Neural cell (in vitro differentiated cells): ENCODE data around the gene NOL4L.

Source experiments
- EP300 ChIP-seq: fragments of 450-650 bp; conservative IDR thresholded peaks from 2 replicates; pipeline ENCODE4 v1.6.1; 2014; ENCODE audit warnings: antibody characterized with exemption, mild to moderate bottlenecking, moderate library complexity; ENCODE audit not compliant: poor library complexity, severe bottlenecking
- EZH2 ChIP-seq: fragments of 200-600, 300-800 bp; shearing (Covaris generic), sonication (generic); IDR thresholded peaks from 2 replicates; pipeline ENCODE4 v1.6.1; 2014; ENCODE audit warnings: antibody characterized with exemption, low read length, borderline replicate concordance, mild to moderate bottlenecking; ENCODE audit not compliant: insufficient read depth, poor library complexity, severe bottlenecking
- MXI1 ChIP-seq: fragments of 450-650 bp; conservative IDR thresholded peaks from 2 replicates; pipeline ENCODE4 v1.6.1; 2014; ENCODE audit warnings: antibody characterized with exemption, mild to moderate bottlenecking; ENCODE audit not compliant: poor library complexity, severe bottlenecking
- POLR2AphosphoS5 ChIP-seq: IDR thresholded peaks from 2 replicates; pipeline ENCODE4 v1.6.1; 2012
- RAD21 ChIP-seq: fragments of 450-650 bp; conservative IDR thresholded peaks from 2 replicates; pipeline ENCODE4 v1.6.1; 2014; ENCODE audit warnings: antibody characterized with exemption, mild to moderate bottlenecking, moderate library complexity
- SMC3 ChIP-seq: fragments of 450-650 bp; conservative IDR thresholded peaks from 2 replicates; pipeline ENCODE4 v1.6.1; 2014; ENCODE audit warnings: antibody characterized with exemption, mild to moderate bottlenecking, moderate library complexity; ENCODE audit not compliant: poor library complexity
- TAF1 ChIP-seq: IDR thresholded peaks from 2 replicates; pipeline ENCODE4 v1.6.1; 2012; ENCODE audit warnings: low read depth
- TF ChIP-seq, protein P1 (sequence below): fragments of 450-650 bp; IDR thresholded peaks from 2 replicates; pipeline ENCODE4 v1.5.1; 2014; ENCODE audit warnings: antibody characterized with exemption, mild to moderate bottlenecking, moderate library complexity; ENCODE audit not compliant: poor library complexity, severe bottlenecking
- TF ChIP-seq, protein P2 (sequence below): IDR thresholded peaks from 2 replicates; pipeline ENCODE4 v1.6.1; 2012; ENCODE audit warnings: borderline replicate concordance

DNA sequence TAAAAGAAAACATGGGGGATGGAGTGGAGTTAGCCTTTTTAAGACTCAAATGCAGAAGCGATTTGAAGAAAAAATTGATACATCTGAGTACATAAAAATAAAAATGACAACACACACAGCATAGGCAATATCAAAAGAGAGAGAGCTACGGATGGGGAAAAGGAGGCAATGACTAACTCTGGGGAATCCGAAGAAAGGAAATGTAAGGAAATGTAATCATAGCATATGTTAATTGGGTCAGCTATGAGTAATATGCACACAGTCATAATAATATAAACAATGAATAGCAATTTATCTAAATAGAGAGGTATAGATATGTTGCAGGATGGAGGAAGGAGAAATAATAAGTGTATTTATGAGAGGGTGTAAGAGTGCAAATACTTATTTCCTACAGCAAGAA lies 83.4 kb downstream of the NOL4L start:
- TF ChIP-seq, protein P1, sequence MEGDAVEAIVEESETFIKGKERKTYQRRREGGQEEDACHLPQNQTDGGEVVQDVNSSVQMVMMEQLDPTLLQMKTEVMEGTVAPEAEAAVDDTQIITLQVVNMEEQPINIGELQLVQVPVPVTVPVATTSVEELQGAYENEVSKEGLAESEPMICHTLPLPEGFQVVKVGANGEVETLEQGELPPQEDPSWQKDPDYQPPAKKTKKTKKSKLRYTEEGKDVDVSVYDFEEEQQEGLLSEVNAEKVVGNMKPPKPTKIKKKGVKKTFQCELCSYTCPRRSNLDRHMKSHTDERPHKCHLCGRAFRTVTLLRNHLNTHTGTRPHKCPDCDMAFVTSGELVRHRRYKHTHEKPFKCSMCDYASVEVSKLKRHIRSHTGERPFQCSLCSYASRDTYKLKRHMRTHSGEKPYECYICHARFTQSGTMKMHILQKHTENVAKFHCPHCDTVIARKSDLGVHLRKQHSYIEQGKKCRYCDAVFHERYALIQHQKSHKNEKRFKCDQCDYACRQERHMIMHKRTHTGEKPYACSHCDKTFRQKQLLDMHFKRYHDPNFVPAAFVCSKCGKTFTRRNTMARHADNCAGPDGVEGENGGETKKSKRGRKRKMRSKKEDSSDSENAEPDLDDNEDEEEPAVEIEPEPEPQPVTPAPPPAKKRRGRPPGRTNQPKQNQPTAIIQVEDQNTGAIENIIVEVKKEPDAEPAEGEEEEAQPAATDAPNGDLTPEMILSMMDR, result no peak
- TF ChIP-seq EZH2 (no peak), EP300 (no peak), RAD21 (no peak), POLR2AphosphoS5 (no peak), MXI1 (no peak), SMC3 (no peak), TAF1 (no peak)
- TF ChIP-seq, protein P2, sequence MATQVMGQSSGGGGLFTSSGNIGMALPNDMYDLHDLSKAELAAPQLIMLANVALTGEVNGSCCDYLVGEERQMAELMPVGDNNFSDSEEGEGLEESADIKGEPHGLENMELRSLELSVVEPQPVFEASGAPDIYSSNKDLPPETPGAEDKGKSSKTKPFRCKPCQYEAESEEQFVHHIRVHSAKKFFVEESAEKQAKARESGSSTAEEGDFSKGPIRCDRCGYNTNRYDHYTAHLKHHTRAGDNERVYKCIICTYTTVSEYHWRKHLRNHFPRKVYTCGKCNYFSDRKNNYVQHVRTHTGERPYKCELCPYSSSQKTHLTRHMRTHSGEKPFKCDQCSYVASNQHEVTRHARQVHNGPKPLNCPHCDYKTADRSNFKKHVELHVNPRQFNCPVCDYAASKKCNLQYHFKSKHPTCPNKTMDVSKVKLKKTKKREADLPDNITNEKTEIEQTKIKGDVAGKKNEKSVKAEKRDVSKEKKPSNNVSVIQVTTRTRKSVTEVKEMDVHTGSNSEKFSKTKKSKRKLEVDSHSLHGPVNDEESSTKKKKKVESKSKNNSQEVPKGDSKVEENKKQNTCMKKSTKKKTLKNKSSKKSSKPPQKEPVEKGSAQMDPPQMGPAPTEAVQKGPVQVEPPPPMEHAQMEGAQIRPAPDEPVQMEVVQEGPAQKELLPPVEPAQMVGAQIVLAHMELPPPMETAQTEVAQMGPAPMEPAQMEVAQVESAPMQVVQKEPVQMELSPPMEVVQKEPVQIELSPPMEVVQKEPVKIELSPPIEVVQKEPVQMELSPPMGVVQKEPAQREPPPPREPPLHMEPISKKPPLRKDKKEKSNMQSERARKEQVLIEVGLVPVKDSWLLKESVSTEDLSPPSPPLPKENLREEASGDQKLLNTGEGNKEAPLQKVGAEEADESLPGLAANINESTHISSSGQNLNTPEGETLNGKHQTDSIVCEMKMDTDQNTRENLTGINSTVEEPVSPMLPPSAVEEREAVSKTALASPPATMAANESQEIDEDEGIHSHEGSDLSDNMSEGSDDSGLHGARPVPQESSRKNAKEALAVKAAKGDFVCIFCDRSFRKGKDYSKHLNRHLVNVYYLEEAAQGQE, result no peak
